Pancreas (tissue), 10 donors: ENCODE results near the gene DTX1. TPM values are rescaled to one million over a fixed set of nuclear protein-coding genes. Genes with fewer than 3 reads are reported as not detected.
A peak's percentile ranks its signal among the peaks of the same experiment; 100 is the strongest.

Experiments
- ATAC-seq, 4 donors: fragments of 200-7000 bp; cut with Tn5 transposase; one replicate each; pipeline versions ENCODE4 v1.8.0 to v1.9.1; 2020; ENCODE audit warnings: mild to moderate bottlenecking in 4 of 4, moderate library complexity in 4 of 4
- DNase-seq, 6 donors: peaks; one replicate each; pipeline ENCODE4 v3.0.0-alpha.2; 2020
- FAIRE-seq: peaks from 2 replicates; lab custom pipeline; 2012; peaks lifted over from hg19 to GRCh38; lab: Jason Lieb, UNC
- H3K27ac ChIP-seq, 4 donors: fragments of 200-600 bp; sonication (generic); 1 replicate in 3 of 4; 2 replicates in 1 of 4; pipeline versions ENCODE4 v1.5.0 to v1.8.0; 2020
- H3K27me3 ChIP-seq, 4 donors: fragments of 200-600 bp; one replicate each; pipeline ENCODE4 v1.8.0; 2021
- H3K36me3 ChIP-seq, 3 donors: fragments of 200-600 bp; sonication (generic) in 1 of 3; one replicate each; pipeline versions ENCODE4 v1.5.0 to v1.8.0; 2020 to 2021
- H3K4me1 ChIP-seq, 3 donors: fragments of 200-600 bp; one replicate each; pipeline ENCODE4 v1.8.0; 2021
- H3K4me3 ChIP-seq, 4 donors: fragments of 200-600 bp; sonication (generic) in 2 of 4; one replicate each; pipeline versions ENCODE4 v1.5.0 to v1.8.0; 2020 to 2021
- H3K9me3 ChIP-seq, 4 donors: fragments of 200-600 bp; one replicate each; pipeline ENCODE4 v1.8.0; 2021
- WGBS, 2 donors: extraction: QIAGEN DNeasy Blood & Tissue Kit; methylation state at CpG; one replicate each; pipeline ENCODE4 v1.1.7; 2013; 5-methylcytosine and 5-hydroxymethylcytosine counted together
- intact Hi-C, 3 donors: fragments of 100-400 bp; cut with DNase I; formaldehyde crosslinking; loops; one replicate each; pipeline versions ENCODE4 v1.11.1 to v1.14.2; 2022
- polyA plus RNA-seq, 2 donors: library from polyadenylated mRNA; stranded (reverse); fragments of 200-250 nt; gene quantifications; one replicate each; pipeline ENCODE4 v1.2.3, GENCODE V29; 2013
- total RNA-seq, 6 donors: library from RNA; stranded (reverse); fragmentation: NEBNext Ultra II Directional in 4 of 6; extraction: Animal tissue kit (Norgen Biotek cat#: 25700) in 4 of 6; gene quantifications; one replicate each; pipeline versions ENCODE4 v1.2.1 to v1.2.4, GENCODE V29; 2021 to 2023
- TF ChIP-seq, protein P1 (sequence below), 4 donors: fragments of 200-600 bp; sonication (generic) in 3 of 4; IDR thresholded peaks; one replicate each; pipeline versions ENCODE4 v1.5.0 to v1.8.0; 2021; ENCODE audit warnings: antibody characterized with exemption in 4 of 4
- donor health status: healthy with polysubstance abuse.
- donor health status: DM: no; HTN: no; CAD: no; lungs with moderate emphysema.
- donor health status: DM: no; HTN: no; CAD: no.
- donor health status: control.
- donor health status: control.
- donor health status: Bipolar disorder and iron deficiency.
- donor health status: DM: yes; HTN: yes; CAD: no.
- donor health status: DM: no; HTN: no; CAD: no.
- donor health status: DM: no; HTN: no; CAD: no.
- donor health status: DM: yes; HTN: yes; CAD: no.

DTX1 gene
- total and polyA plus RNA-seq, 8 donors: 3.5 to 8.1 (median 5.4) TPM

- no peaks in the 10 kb centered on the region for H3K4me1 ChIP-seq
- H3K36me3 ChIP-seq: no peaks in the 10 kb centered on the region
- DNase-seq (peak in 1 of 6 donors; percentile 67), FAIRE-seq (no peak), ATAC-seq (no peak)
- 77 to 89% methylated on average over 10 to 12 of the region's 12 CpGs for WGBS, 2 donors
- H3K9me3 ChIP-seq: no peaks in the 10 kb centered on the region
- no peak overlapping the region for H3K27ac ChIP-seq
- H3K27me3 ChIP-seq: no peaks in the 10 kb centered on the region
- TF ChIP-seq, protein P1, sequence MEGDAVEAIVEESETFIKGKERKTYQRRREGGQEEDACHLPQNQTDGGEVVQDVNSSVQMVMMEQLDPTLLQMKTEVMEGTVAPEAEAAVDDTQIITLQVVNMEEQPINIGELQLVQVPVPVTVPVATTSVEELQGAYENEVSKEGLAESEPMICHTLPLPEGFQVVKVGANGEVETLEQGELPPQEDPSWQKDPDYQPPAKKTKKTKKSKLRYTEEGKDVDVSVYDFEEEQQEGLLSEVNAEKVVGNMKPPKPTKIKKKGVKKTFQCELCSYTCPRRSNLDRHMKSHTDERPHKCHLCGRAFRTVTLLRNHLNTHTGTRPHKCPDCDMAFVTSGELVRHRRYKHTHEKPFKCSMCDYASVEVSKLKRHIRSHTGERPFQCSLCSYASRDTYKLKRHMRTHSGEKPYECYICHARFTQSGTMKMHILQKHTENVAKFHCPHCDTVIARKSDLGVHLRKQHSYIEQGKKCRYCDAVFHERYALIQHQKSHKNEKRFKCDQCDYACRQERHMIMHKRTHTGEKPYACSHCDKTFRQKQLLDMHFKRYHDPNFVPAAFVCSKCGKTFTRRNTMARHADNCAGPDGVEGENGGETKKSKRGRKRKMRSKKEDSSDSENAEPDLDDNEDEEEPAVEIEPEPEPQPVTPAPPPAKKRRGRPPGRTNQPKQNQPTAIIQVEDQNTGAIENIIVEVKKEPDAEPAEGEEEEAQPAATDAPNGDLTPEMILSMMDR (IDR thresholded peaks at IDR 0.05): no peak
- H3K4me3 ChIP-seq: no peak overlapping the region
- intact Hi-C loops: loop anchor here in 2 of 3 donors (5.0 to 10.0 kb wide), 3 partner anchors 47 to 65 kb away; no protein-coding TSS in a partner anchor
Observed at GRCh38 chr12:113099764-113100163, 43.2 kb downstream of the DTX1 start.

GRCh38 chr12:113101751-113102150 lies 45.2 kb downstream of the DTX1 start:
- no peaks in the 10 kb centered on the region for H3K27me3 ChIP-seq
- no peak for FAIRE-seq
- H3K36me3 ChIP-seq: no peaks in the 10 kb centered on the region

DNA sequence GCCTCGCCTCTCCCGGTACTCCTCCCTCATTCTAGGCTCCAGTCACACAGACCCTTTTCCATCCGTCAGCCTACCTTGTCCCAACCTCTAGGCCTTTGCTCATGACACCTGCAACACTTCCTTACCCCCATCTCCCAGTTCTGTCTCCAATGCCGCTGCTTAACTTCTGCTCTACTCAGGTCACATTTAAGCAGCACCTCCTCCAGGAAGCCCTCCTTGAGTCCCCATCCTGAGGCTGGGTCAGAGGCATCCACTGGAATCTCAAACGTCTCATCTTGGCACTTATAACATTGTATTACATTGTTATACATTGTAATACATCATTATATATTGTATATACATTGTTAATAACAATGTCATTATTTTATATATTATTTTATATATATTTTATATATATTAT lies 46.3 kb downstream of the DTX1 start:
- Histone ChIP-seq H3K9me3 (no peaks in the 10 kb centered on the region), H3K4me1 (no peaks in the 10 kb centered on the region), H3K27ac (no peak overlapping the region), H3K36me3 (no peaks in the 10 kb centered on the region), H3K27me3 (no peaks in the 10 kb centered on the region), H3K4me3 (no peak overlapping the region)
- no peak for DNase-seq
- TF ChIP-seq, protein P1 (IDR thresholded peaks at IDR 0.05): no peak
- intact Hi-C loops: loop anchor here in 1 of 3 donors (10.0 kb wide), 1 partner anchor 62 kb away; no protein-coding TSS in a partner anchor
- FAIRE-seq: no peak
- no peak for ATAC-seq
- WGBS, 2 donors: 83 to 87% methylated on average over 5 of the region's 5 CpGs

More at GRCh38 chr12:113101751-113102150, 45.2 kb downstream of the DTX1 start:
- H3K27ac ChIP-seq: no peak overlapping the region
- H3K4me1 ChIP-seq: no peaks in the 10 kb centered on the region
- DNase-seq (no peak), ATAC-seq (no peak)
- TF ChIP-seq, protein P1 (IDR thresholded peaks at IDR 0.05): no peak
- H3K4me3 ChIP-seq: no peak overlapping the region
- intact Hi-C loops: loop anchor here in 1 of 3 donors (10.0 kb wide), 1 partner anchor 63 kb away; no protein-coding TSS in a partner anchor
- H3K9me3 ChIP-seq: no peaks in the 10 kb centered on the region
- 80% methylated on average over 10 of the region's 10 CpGs for WGBS, 2 donors

GRCh38 chr12:113103756-113104450 lies 47.4 kb downstream of the DTX1 start:
- peak overlapping the region in 1 of 4 donors; percentile 38 for H3K4me3 ChIP-seq
- WGBS, 2 donors: 8 to 10% methylated on average over 38 to 43 of the region's 43 CpGs
- DNase-seq (peak in 5 of 6 donors; percentile 36 to 73 (median 66)), ATAC-seq (peak; percentile 71 to 92 (median 75)), FAIRE-seq (no peak)
- H3K4me1 ChIP-seq: no peaks in the 10 kb centered on the region
- H3K27me3 ChIP-seq: no peaks in the 10 kb centered on the region
- H3K9me3 ChIP-seq: no peaks in the 10 kb centered on the region
- H3K27ac ChIP-seq: no peak overlapping the region
- TF ChIP-seq, protein P1 (IDR thresholded peaks at IDR 0.05): no peak
- intact Hi-C loops: loop anchor here in 1 of 3 donors (10.0 kb wide), 1 partner anchor 61 kb away; no protein-coding TSS in a partner anchor
- H3K36me3 ChIP-seq: no peaks in the 10 kb centered on the region
